ENCODE measurements around the gene YARS2.
A peak's percentile ranks its signal among the peaks of the same experiment; 100 is the strongest.

- TF ChIP-seq POLR2AphosphoS5 (IDR thresholded peaks at IDR 0.05) (peak in 1 of 3 donors; percentile 17), POLR2A (IDR thresholded peaks at IDR 0.05) (no peak)
- TF ChIP-seq, protein P1, sequence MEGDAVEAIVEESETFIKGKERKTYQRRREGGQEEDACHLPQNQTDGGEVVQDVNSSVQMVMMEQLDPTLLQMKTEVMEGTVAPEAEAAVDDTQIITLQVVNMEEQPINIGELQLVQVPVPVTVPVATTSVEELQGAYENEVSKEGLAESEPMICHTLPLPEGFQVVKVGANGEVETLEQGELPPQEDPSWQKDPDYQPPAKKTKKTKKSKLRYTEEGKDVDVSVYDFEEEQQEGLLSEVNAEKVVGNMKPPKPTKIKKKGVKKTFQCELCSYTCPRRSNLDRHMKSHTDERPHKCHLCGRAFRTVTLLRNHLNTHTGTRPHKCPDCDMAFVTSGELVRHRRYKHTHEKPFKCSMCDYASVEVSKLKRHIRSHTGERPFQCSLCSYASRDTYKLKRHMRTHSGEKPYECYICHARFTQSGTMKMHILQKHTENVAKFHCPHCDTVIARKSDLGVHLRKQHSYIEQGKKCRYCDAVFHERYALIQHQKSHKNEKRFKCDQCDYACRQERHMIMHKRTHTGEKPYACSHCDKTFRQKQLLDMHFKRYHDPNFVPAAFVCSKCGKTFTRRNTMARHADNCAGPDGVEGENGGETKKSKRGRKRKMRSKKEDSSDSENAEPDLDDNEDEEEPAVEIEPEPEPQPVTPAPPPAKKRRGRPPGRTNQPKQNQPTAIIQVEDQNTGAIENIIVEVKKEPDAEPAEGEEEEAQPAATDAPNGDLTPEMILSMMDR (IDR thresholded peaks at IDR 0.05): peak; percentile 66 to 82 (median 77)
These were observed 545 bp downstream of the YARS2 start for GRCh38 chr12:32755051-32755653.

Measured in transverse colon (tissue), 4 donors.